Keratinocyte (primary cell): ENCODE results near the gene CORO7. TPM values are rescaled to one million over a fixed set of nuclear protein-coding genes. Genes with fewer than 3 reads are reported as not detected.

ENCODE experiments used
- DNase-seq: peaks from one replicate; pipeline ENCODE4 v3.0.0-alpha.2; 2011; ENCODE audit warnings: low read depth, missing footprints, low spot score
- FAIRE-seq: peaks from 2 replicates; lab custom pipeline; 2011; peaks lifted over from hg19 to GRCh38; lab: Jason Lieb, UNC
- H2AFZ ChIP-seq: 2 replicates; pipeline ENCODE4 v1.6.0; 2012; ENCODE audit warnings: low read length, control low read depth, inconsistent platforms; ENCODE audit not compliant: control insufficient read depth
- H3K27ac ChIP-seq: 2 replicates; pipeline ENCODE4 v1.5.1; 2011; ENCODE audit warnings: low read length; ENCODE audit not compliant: control insufficient read depth, insufficient read depth
- H3K27me3 ChIP-seq: 3 replicates; pipeline ENCODE4 v1.6.0; 2011; ENCODE audit warnings: low read length; ENCODE audit not compliant: control insufficient read depth, insufficient read depth; ENCODE audit errors: extremely low read depth
- H3K36me3 ChIP-seq, 2 experiments: 2 replicates in 1 of 2; 3 replicates in 1 of 2; pipeline ENCODE4 v1.5.1; 2011; ENCODE audit warnings: low read length in 2 of 2, mild to moderate bottlenecking in 1 of 2; ENCODE audit not compliant: control insufficient read depth in 2 of 2, insufficient read depth in 2 of 2; ENCODE audit errors: extremely low read depth in 1 of 2
- H3K4me1 ChIP-seq: 3 replicates; pipeline ENCODE4 v1.5.1; 2011; ENCODE audit warnings: low read length; ENCODE audit not compliant: control insufficient read depth, insufficient read depth; ENCODE audit errors: extremely low read depth
- H3K4me2 ChIP-seq: 3 replicates; pipeline ENCODE4 v1.6.0; 2011; ENCODE audit warnings: low read depth, low read length; ENCODE audit not compliant: control insufficient read depth, insufficient read depth; ENCODE audit errors: extremely low read depth
- H3K4me3 ChIP-seq, 3 experiments: fragments of 200-600 bp in 1 of 3; sonication (generic) in 1 of 3; 2 replicates in 2 of 3; 3 replicates in 1 of 3; pipeline ENCODE4 v1.5.1; 2011 to 2016; ENCODE audit warnings: low read length in 3 of 3, mild to moderate bottlenecking in 3 of 3, control low read depth in 2 of 3, inconsistent platforms in 1 of 3, low read depth in 1 of 3, mixed read lengths in 1 of 3, mixed run types in 1 of 3, moderate library complexity in 1 of 3; ENCODE audit not compliant: control insufficient read depth in 2 of 3, insufficient read depth in 2 of 3; ENCODE audit errors: extremely low read depth in 1 of 3
- H3K79me2 ChIP-seq: 2 replicates; pipeline ENCODE4 v1.6.0; 2012; ENCODE audit warnings: low read length; ENCODE audit not compliant: control insufficient read depth, insufficient read depth
- H3K9ac ChIP-seq: 3 replicates; pipeline ENCODE4 v1.6.0; 2011; ENCODE audit warnings: low read length; ENCODE audit not compliant: control insufficient read depth, insufficient read depth; ENCODE audit errors: extremely low read depth
- H3K9me1 ChIP-seq: 3 replicates; pipeline ENCODE4 v1.6.0; 2011; ENCODE audit warnings: low read length; ENCODE audit not compliant: control insufficient read depth, insufficient read depth; ENCODE audit errors: extremely low read depth
- H3K9me3 ChIP-seq: 2 replicates; pipeline ENCODE4 v1.5.1; 2012; ENCODE audit warnings: low read depth, low read length; ENCODE audit not compliant: control insufficient read depth
- H4K20me1 ChIP-seq: 3 replicates; pipeline ENCODE4 v1.6.0; 2011; ENCODE audit warnings: low read length; ENCODE audit not compliant: control insufficient read depth, insufficient read depth; ENCODE audit errors: extremely low read depth
- EZH2 ChIP-seq: IDR thresholded peaks from one replicate; pipeline ENCODE4 v1.6.1; 2012; ENCODE audit warnings: inconsistent platforms, mild to moderate bottlenecking, low read length, moderate library complexity
- dilution Hi-C: fragments of 300-500 bp; cut with MboI; formaldehyde crosslinking; loops from one replicate; pipeline ENCODE4 v1.7.0; 2020; ENCODE audit warnings: low sequenced_read_pairs; ENCODE audit not compliant: extremely low pct_ligation_motif_present
- polyA plus RNA-seq, 5 experiments: library from polyadenylated mRNA; depleted of rRNA in 3 of 5; stranded (reverse) in 3 of 5; stranded (forward) in 1 of 5; unstranded in 1 of 5; fragments of >200 nt; gene quantifications; 1 replicate in 1 of 5; 2 replicates in 3 of 5; 3 replicates in 1 of 5; pipeline versions ENCODE4 v1.2.1 to v1.2.3, GENCODE V29; 2011 to 2012; ENCODE audit warnings: missing spikeins in 2 of 5, low read depth in 1 of 5, low replicate concordance in 1 of 5
- TF ChIP-seq, protein P1 (sequence below), 3 experiments: IDR thresholded peaks in 1 of 3; conservative IDR thresholded peaks in 1 of 3; optimal IDR thresholded peaks in 1 of 3; 2 replicates in 2 of 3; 3 replicates in 1 of 3; pipeline versions ENCODE3 to v1.5.1; 2011; ENCODE audit warnings: low read length in 3 of 3, mild to moderate bottlenecking in 3 of 3, moderate library complexity in 2 of 3, control low read depth in 1 of 3, inconsistent platforms in 1 of 3; ENCODE audit not compliant: insufficient read depth in 2 of 3; ENCODE audit errors: extremely low read depth in 1 of 3

Gene CORO7
- polyA plus RNA-seq, 1 donor (not counting 4 experiments of a cell fraction or from before 2014, with no cell fraction given): 8.4 TPM

DNA sequence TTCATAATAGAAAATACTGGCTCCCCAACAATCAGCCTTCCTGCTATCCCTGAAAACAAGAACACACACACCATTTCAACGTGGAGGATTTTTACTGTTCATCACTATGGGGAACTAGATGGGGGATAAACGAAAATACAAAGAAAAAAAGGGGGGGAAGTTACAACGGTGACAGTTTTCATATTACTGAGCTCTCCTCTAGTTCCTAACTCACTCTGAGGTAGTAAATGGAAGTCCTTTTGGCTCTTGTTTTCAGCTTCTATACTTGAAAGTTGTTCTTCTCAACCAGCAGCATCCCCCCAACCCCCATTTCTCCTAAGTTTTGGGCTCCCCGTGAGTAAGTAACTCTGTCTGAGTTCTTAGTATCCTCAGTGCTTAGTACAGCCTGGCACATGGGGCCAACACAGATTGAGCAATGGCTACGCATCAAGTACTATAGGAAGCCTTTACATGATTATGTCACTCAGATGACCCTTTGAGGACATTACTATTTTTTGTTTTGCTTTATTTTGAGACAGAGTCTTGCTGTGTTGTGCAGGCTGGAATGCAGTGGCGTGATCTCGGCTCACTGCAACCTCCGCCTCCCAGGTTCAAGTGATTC is 4.2 kb upstream of the CORO7 start:
- Histone ChIP-seq H3K27me3 (no peaks in the 10 kb centered on the region), H3K4me2 (no peak overlapping the region), H3K9ac (no peak overlapping the region), H3K27ac (no peak overlapping the region), H3K36me3 (no peaks in the 10 kb centered on the region), H3K9me1 (no peaks in the 10 kb centered on the region), H2AFZ (no peak overlapping the region), H3K4me1 (peaks cover 4% of the 10 kb centered on the region), H3K79me2 (peaks cover 2% of the 10 kb centered on the region), H4K20me1 (no peaks in the 10 kb centered on the region), H3K4me3 (no peak overlapping the region), H3K9me3 (no peaks in the 10 kb centered on the region)
- dilution Hi-C loops: no loop called here
- no peak for TF ChIP-seq EZH2
- TF ChIP-seq, protein P1, sequence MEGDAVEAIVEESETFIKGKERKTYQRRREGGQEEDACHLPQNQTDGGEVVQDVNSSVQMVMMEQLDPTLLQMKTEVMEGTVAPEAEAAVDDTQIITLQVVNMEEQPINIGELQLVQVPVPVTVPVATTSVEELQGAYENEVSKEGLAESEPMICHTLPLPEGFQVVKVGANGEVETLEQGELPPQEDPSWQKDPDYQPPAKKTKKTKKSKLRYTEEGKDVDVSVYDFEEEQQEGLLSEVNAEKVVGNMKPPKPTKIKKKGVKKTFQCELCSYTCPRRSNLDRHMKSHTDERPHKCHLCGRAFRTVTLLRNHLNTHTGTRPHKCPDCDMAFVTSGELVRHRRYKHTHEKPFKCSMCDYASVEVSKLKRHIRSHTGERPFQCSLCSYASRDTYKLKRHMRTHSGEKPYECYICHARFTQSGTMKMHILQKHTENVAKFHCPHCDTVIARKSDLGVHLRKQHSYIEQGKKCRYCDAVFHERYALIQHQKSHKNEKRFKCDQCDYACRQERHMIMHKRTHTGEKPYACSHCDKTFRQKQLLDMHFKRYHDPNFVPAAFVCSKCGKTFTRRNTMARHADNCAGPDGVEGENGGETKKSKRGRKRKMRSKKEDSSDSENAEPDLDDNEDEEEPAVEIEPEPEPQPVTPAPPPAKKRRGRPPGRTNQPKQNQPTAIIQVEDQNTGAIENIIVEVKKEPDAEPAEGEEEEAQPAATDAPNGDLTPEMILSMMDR (optimal IDR thresholded peaks at IDR 0.05 in 1 of 3, IDR thresholded peaks at IDR 0.05 in 1 of 3, conservative IDR thresholded peaks at IDR 0.05 in 1 of 3; ENCODE audit: extremely low read depth in 1 of 3, insufficient read depth in 2 of 3, low read length in 3 of 3): no peak
- DNase-seq (no peak), FAIRE-seq (no peak)

DNA sequence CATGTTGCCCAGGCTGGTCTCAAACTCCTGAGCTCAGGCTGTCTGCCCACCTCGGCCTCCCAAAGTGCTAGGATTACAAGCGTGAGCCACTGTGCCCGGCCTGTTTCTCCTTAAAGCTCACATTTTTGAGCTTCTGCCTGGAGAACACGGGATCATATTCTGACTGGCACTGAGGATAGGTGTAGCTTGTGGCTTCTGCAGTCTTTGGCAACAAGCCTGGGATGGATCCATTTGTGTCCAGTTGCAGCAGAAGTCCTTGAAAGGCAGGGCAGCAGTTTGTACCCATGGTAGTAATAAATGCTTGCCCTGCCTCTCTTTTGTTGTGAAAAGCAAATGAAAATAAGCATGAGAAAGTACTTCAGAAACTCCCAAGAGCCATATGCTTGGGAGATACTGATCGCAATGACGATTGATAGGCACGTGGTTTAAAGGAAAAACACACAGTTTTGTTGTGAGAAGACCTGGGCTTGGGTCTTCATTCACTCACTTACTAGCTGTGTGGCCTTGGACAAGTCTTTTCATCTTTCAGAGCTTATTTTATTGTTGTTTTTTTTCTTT is 3.1 kb upstream of the CORO7 start:
- dilution Hi-C loops: no loop called here
- Histone ChIP-seq H3K36me3 (peaks cover 1 to 4% of the 10 kb centered on the region in 2 experiments), H3K4me3 (no peak overlapping the region), H3K4me2 (no peak overlapping the region), H3K9me1 (no peaks in the 10 kb centered on the region), H3K9me3 (no peaks in the 10 kb centered on the region), H3K27me3 (no peaks in the 10 kb centered on the region), H3K79me2 (peaks cover 13% of the 10 kb centered on the region), H4K20me1 (no peaks in the 10 kb centered on the region), H2AFZ (no peak overlapping the region), H3K4me1 (peaks cover 8% of the 10 kb centered on the region), H3K9ac (no peak overlapping the region), H3K27ac (no peak overlapping the region)
- FAIRE-seq (no peak), DNase-seq (no peak)
- TF ChIP-seq, protein P1 (optimal IDR thresholded peaks at IDR 0.05 in 1 of 3, IDR thresholded peaks at IDR 0.05 in 1 of 3, conservative IDR thresholded peaks at IDR 0.05 in 1 of 3; ENCODE audit: extremely low read depth in 1 of 3, insufficient read depth in 2 of 3, low read length in 3 of 3): no peak
- no peak for TF ChIP-seq EZH2
